H1 (cell line): ENCODE results near the gene NRN1L. TPM values are rescaled to one million over a fixed set of nuclear protein-coding genes. Genes with fewer than 3 reads are reported as not detected.

ENCODE experiments used
- CHD7 ChIP-seq: fragments of 300-600 bp; sonication (generic); IDR thresholded peaks from 2 replicates; pipeline ENCODE4 v1.7.1; 2012; ENCODE audit warnings: low read length, moderate library complexity, mild to moderate bottlenecking, inconsistent platforms; ENCODE audit not compliant: insufficient replicate concordance
- EGR1 ChIP-seq: IDR thresholded peaks from 2 replicates; pipeline ENCODE4 v1.6.1; 2011; ENCODE audit warnings: low read depth, low read length, borderline replicate concordance
- polyA plus RNA-seq, 7 experiments: library from polyadenylated mRNA; depleted of rRNA in 3 of 7; stranded (reverse) in 5 of 7; unstranded in 2 of 7; fragments of >200 nt in 5 of 7; fragments of 200-250 nt in 2 of 7; gene quantifications; 1 replicate in 5 of 7; 2 replicates in 1 of 7; 4 replicates in 1 of 7; pipeline versions ENCODE4 v1.2.1 to v1.2.3, GENCODE V29; 2011 to 2013; ENCODE audit warnings: missing spikeins in 2 of 7, mixed read lengths in 2 of 7
- total RNA-seq: library from RNA; stranded (reverse); fragmentation: NEBNext Ultra II Directional; extraction: Animal tissue kit (Norgen Biotek cat#: 25700); gene quantifications from 2 replicates; pipeline ENCODE4 v1.2.1, GENCODE V29; 2021

NRN1L gene
- total and polyA plus RNA-seq, 2 of the 8 experiments (the other 6 are each of a cell fraction or from before 2014, with no cell fraction given) = 4.1 to 35.2 TPM

GRCh38 chr16:67872131-67872630, 12.5 kb upstream of the NRN1L start (continued):
- TF ChIP-seq CHD7 (no peak), EGR1 (no peak)
